Measurements from ENCODE around the gene CPEB4.

DNA sequence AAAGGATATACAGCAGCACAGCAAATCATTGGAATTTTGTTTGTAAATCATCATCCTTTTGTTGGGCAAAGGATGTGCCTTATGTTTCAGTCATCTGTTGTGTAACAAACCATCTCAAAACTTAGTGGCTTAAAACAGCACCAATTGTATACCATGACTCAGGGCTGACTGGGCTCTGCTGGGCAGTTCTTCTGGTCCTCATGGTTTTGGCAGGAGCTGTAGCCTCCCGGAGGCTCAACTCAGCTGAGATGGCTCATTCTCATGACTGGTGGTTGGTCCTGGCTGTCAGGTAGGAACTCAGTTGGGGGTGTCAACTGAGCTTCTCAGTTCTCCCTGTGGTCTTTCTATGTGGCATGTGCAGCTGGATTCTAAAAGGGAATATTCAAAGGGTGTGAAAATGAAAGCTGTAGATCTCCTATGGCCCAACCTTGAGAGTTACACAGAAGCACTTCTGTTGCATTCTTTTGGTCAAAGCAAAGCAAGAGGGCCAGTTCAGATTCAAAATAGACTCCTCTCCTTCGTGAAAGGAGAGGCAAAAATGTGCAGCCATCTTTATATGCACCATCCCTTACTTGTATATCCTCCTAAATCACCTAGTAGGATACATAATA, 39.1 kb upstream of the CPEB4 start:
- no peak for TF ChIP-seq POLR2AphosphoS5 (IDR thresholded peaks at IDR 0.05; ENCODE audit: low read depth, low read length)
- TF ChIP-seq, protein P1, sequence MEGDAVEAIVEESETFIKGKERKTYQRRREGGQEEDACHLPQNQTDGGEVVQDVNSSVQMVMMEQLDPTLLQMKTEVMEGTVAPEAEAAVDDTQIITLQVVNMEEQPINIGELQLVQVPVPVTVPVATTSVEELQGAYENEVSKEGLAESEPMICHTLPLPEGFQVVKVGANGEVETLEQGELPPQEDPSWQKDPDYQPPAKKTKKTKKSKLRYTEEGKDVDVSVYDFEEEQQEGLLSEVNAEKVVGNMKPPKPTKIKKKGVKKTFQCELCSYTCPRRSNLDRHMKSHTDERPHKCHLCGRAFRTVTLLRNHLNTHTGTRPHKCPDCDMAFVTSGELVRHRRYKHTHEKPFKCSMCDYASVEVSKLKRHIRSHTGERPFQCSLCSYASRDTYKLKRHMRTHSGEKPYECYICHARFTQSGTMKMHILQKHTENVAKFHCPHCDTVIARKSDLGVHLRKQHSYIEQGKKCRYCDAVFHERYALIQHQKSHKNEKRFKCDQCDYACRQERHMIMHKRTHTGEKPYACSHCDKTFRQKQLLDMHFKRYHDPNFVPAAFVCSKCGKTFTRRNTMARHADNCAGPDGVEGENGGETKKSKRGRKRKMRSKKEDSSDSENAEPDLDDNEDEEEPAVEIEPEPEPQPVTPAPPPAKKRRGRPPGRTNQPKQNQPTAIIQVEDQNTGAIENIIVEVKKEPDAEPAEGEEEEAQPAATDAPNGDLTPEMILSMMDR (IDR thresholded peaks at IDR 0.05 in 2 of 3, conservative IDR thresholded peaks at IDR 0.05 in 1 of 3; ENCODE audit: borderline replicate concordance in 1 of 3, insufficient read depth in 1 of 3, low read depth in 2 of 3, low read length in 2 of 3): no peak
- no peak for TF ChIP-seq RAD21 (IDR thresholded peaks at IDR 0.05; ENCODE audit: low read depth)
